H54 (cell line): ENCODE measurements around the gene ZNF512.
"Not testable (repeated sequence)": the region's sequence is repeated elsewhere in the genome, so short reads cannot be mapped to it uniquely, and the experiment has no call there.

Experiments
- DNase-seq: peaks from one replicate; pipeline ENCODE4 v3.0.0; 2011; ENCODE audit warnings: low spot score, mixed read lengths; ENCODE audit not compliant: insufficient read length
- FAIRE-seq: peaks from 3 replicates; lab custom pipeline; 2011; peaks lifted over from hg19 to GRCh38; lab: Jason Lieb, UNC
- POLR2A ChIP-seq: IDR thresholded peaks from 2 replicates; pipeline ENCODE4 v1.6.1; 2011; ENCODE audit warnings: low read depth, mild to moderate bottlenecking, low read length

The ZNF512 gene

DNA sequence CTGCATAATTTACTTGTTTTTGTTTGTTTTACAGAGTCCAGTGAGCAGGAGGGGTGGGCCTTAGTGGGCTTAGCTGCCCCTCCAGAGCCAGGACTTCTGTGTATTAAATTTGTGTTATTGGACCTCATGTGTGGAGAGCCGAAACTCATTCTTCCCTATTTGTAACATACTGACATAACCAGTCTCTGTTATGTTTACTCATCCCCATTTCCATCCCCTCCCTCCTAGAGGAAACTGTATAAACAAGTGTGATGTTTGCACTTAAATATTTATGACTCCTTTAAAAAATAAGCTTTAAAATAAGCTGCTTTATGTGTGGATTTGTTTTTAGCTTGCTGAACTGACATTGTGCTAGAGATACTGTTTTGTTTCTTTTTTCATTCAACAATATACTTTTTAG is 13.8 kb downstream of the ZNF512 start:
- no peak for TF ChIP-seq POLR2A
- FAIRE-seq (no peak), DNase-seq (no peak)

DNA sequence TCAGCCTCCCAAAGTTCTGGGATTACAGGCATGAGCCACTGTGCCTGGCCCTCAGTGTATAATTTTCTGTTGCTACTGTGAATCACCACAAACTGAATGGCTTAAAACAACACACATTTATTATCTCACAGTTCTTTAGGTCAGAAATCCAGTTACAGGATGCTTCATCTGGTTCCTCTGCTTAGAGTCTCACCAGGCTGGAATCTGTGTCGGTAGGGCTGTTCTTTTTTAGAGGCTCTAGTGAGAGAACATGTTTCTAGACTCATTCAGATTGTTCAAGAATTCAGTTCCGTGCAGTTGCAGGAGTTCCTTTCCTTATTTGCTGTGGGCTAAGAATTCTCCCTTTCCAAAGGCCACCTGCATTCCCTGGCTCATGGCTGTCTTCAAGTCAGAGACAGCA is 23.8 kb downstream of the ZNF512 start:
- DNase-seq (no peak), FAIRE-seq (no peak)
- TF ChIP-seq POLR2A: no peak

DNA sequence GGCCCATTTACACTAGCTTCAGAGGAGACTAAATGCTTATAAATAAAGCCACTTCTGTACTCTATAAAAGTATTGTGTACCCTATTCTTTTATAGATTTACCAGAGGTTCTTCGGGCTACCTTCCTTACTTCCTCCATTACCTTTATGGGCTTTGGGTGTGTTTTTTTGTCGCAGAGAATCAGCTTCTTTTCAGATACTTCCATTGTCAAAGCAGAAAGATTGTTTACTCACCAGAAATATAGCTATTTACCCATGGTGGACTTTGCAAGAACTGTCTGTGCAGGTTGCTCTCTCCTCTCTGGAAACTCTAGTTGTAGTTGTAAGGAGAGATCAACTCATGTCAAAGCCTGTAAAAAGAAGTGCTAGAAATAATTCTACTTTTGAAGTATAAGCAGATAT is 31.1 kb downstream of the ZNF512 start:
- DNase-seq: no peak
- no peak for FAIRE-seq
- no peak for TF ChIP-seq POLR2A

- FAIRE-seq (no peak), DNase-seq (no peak)
- no peak for TF ChIP-seq POLR2A
Measured at GRCh38 chr2:27615316-27615715, 32.5 kb downstream of the ZNF512 start.

DNA sequence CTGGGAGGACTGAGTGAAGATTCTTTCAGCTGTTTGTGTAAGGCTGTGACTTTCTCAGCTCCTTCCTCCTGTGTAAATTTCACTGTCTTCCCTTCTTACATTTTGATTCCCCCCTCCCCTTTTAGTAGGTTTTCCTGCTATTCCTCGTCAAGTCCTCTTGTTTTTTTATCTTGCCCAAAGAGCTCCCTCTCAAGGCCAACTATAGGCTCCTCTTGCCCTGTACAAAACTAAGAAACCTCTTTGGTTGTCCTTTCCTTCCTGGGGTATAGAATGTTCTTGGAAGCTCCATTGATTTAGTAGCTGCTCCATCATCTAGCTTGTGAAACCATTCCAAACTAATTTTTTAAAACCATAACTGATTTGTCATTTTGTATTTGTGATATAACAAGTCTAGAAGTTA is 38.7 kb downstream of the ZNF512 start:
- TF ChIP-seq POLR2A: no peak
- no peak for FAIRE-seq
- DNase-seq: no peak

DNA sequence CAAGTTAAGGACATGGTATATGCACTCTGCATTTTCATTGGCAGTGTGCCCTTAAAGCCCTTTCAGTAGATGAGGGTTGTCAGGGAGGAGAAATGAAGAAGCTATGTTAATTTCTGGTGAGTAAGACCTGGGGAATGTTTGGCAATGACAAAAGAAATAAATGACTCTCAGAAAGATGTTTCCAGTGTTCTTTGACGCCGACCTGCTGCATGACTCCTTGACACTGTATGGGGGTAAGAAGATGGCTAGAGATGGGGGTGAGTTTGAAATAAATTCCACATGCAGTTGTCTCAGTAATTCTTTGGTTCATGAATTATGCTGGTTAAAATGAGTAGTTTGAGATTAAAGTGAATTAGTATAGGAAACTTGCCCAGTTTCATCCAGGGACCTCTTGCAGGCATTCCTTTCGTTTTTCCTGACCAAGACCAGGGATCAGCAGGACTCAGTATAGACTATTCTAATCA is 40.1 kb downstream of the ZNF512 start:
- FAIRE-seq (peak; percentile 93), DNase-seq (no peak)
- TF ChIP-seq POLR2A: no peak

- no peak for TF ChIP-seq POLR2A
- DNase-seq (no peak), FAIRE-seq (no peak)
Measured at GRCh38 chr2:27624943-27625342, 42.1 kb downstream of the ZNF512 start.

DNA sequence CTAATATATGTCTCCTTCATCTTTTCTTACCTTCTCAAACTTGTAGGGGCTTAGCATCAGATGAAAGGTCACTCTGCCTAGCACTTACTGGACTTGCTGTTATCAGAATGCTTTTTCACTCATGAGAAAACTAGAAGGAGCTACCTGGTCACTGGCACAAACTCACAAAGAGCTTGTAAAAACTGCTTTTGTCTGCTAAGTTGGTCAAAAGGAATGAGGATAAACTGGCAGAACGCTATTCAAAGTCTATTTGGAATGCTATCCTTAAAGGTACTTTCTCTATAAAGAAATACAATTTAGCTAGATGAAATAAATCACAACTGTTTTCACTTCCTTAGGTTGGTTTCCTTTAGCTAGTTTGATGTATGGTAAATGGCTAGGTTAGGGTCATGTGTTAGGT is 43.5 kb downstream of the ZNF512 start:
- DNase-seq, FAIRE-seq: not testable (repeated sequence)

- peak; percentile 64 for FAIRE-seq
- not testable (repeated sequence) for DNase-seq
Measured at GRCh38 chr2:27626921-27627320, 44.1 kb downstream of the ZNF512 start.

- FAIRE-seq (peak; percentile 89), DNase-seq (no peak)
- no peak for TF ChIP-seq POLR2A
Measured at GRCh38 chr2:27627963-27628766, 45.3 kb downstream of the ZNF512 start.

GRCh38 chr2:27628767-27629709 is 46.2 kb downstream of the ZNF512 start, which contains the start of the genes CCDC121 and GPN1:
TSS of gene CCDC121 (minus strand) at chr2:27629012. CDS start at chr2:27627799, 1,213 bp downstream.
TSS of gene GPN1 (plus strand) at chr2:27629050. CDS start at chr2:27629059, 9 bp downstream.
- peak; percentile 95 for TF ChIP-seq POLR2A
- FAIRE-seq: peak; percentile 85

DNA sequence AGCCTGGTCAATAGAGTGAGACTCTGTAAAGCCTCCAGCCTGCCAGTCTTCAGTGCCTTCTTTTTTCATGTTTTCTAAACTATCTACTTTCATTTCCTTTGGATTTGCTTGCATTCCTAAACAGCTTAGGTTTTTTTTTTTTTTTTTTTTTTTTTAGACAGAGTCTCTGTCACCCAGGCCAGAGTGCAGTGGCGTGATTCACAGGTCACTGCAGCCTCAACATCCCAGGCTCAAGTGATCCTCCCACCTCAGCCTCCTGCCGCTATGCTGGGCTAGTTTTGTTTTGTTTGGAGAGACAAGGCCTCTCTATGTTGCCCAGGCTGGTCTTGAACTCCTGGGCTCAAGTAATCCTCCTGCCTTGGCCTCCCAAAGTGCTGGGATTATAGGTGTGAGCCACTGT is 47.4 kb downstream of the ZNF512 start:
- not testable (repeated sequence) for FAIRE-seq, DNase-seq

More at GRCh38 chr2:27628767-27629709, 46.2 kb downstream of the ZNF512 start, which contains the start of the genes CCDC121 and GPN1:
- DNase-seq: peak; percentile 72

DNA sequence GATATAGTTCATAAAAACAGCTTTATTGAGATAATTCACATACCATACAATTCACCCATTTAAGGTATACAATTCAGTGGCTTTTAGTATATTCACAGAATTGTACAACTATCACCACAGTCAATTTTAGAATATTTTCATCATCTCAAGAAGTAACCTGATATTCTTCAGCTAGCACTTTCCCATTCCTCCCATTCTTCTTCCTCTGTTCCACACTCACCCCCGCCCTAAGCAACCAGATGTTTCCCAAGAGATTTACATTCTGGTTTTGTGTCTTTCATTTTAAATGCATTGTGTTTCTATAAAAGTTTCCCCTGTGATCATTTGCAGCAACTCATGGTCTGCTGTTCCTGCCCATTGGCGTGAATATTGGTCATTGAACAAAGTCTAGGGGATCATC is 51.4 kb downstream of the ZNF512 start:
- DNase-seq (no peak), FAIRE-seq (no peak)
- no peak for TF ChIP-seq POLR2A

GRCh38 chr2:27636766-27637165 is 53.9 kb downstream of the ZNF512 start:
- DNase-seq: no peak
- FAIRE-seq: peak; percentile 27
- no peak for TF ChIP-seq POLR2A
